Measurements from ENCODE around the gene OPTN. TPM values are rescaled to one million over a fixed set of nuclear protein-coding genes. Genes with fewer than 3 reads are reported as not detected.

The OPTN gene
- total and polyA plus RNA-seq, 2 of the 8 experiments (the other 6 are each of a cell fraction or from before 2014, with no cell fraction given), result 4.8 to 20.1 TPM

DNA sequence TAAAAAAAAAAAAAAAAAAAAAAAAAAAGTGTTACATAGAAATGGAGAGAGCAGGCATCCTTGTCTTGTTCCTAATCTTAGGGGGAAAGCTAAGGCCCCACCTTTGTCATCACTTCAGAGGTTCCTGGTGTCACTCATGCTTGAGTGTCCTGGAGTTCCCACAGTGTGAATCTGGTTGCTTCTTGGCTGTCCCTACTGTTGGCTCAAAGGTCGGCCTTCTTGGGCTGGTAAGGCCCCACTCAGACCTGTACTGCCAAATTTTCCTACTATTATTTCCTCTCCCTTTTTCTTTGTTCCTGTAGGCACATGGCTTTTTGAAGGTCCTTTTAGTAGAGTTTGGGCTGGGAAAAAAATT lies 21.5 kb downstream of the OPTN start:
- Histone ChIP-seq H3K56ac (replicated peaks; ENCODE audit: insufficient read length, low read depth, low read length) (no peak overlapping the region), H3K4me2 (ENCODE audit: insufficient read depth in 1 of 2, low read depth in 2 of 2, low read length in 2 of 2) (no peak overlapping the region), H3K14ac (ENCODE audit: insufficient read length) (no peak overlapping the region), H3K79me1 (ENCODE audit: low read depth, low read length) (no peaks in the 10 kb centered on the region), H2BK15ac (ENCODE audit: low read length) (no peak overlapping the region), H2BK20ac (ENCODE audit: low read length) (no peak overlapping the region), H3K18ac (ENCODE audit: extremely low read depth, low read length) (no peak overlapping the region), H3K9ac (replicated peaks in 1 of 4; ENCODE audit: extremely low read depth in 1 of 4, low read depth in 3 of 4, low read length in 3 of 4) (no peak overlapping the region), H4K8ac (ENCODE audit: extremely low read depth, insufficient read depth, low read length) (no peak overlapping the region), H3K4me1 (replicated peaks in 1 of 4; ENCODE audit: control insufficient read depth in 3 of 4, insufficient read depth in 4 of 4, low read length in 3 of 4) (no peaks in the 10 kb centered on the region), H3K27ac (ENCODE audit: low read depth, low read length) (no peak overlapping the region), H2AFZ (ENCODE audit: low read length) (no peak overlapping the region), H3K23me2 (ENCODE audit: low read depth, low read length) (no peaks in the 10 kb centered on the region), H4K91ac (replicated peaks; ENCODE audit: insufficient read length, low read length) (no peak overlapping the region), H2BK12ac (ENCODE audit: low read depth, low read length) (no peak overlapping the region), H3K4ac (replicated peaks; ENCODE audit: insufficient read length, low read depth, low read length) (no peak overlapping the region), H3K36me3 (ENCODE audit: control insufficient read depth in 2 of 4, insufficient read depth in 4 of 4, low read length in 3 of 4) (peaks cover 7 to 19% (median 11%) of the 10 kb centered on the region in 4 experiments; a peak in 6 of 8 replicates), H3K9me3 (ENCODE audit: insufficient read depth in 2 of 2, low read depth in 1 of 2, low read length in 1 of 2) (no peaks in the 10 kb centered on the region), H2AK5ac (ENCODE audit: low read depth, low read length) (no peak overlapping the region), H3K79me2 (ENCODE audit: control insufficient read depth in 1 of 2, insufficient read depth in 2 of 2, low read length in 2 of 2) (no peaks in the 10 kb centered on the region), H4K5ac (ENCODE audit: insufficient read length, low read depth, low read length) (no peak overlapping the region), H2BK5ac (ENCODE audit: low read depth, low read length) (no peak overlapping the region), H3K23ac (ENCODE audit: insufficient read length) (no peak overlapping the region), H3K4me3 (ENCODE audit: extremely low read depth in 1 of 4, insufficient read depth in 2 of 4, low read depth in 3 of 4, low read length in 4 of 4) (no peak overlapping the region), H3K27me3 (replicated peaks in 1 of 4; ENCODE audit: control insufficient read depth in 3 of 4, extremely low read depth in 1 of 4, insufficient read depth in 3 of 4, low read length in 3 of 4) (no peaks in the 10 kb centered on the region), H2BK120ac (replicated peaks; ENCODE audit: low read depth, low read length) (no peak overlapping the region), H4K20me1 (replicated peaks in 1 of 2; ENCODE audit: control insufficient read depth in 1 of 2, insufficient read depth in 2 of 2, low read length in 2 of 2) (no peaks in the 10 kb centered on the region)
- DNase-seq (ENCODE audit: low read depth in 1 of 2, low spot score in 2 of 2) (no peak), FAIRE-seq (no peak)
- WGBS, 2 experiments (ENCODE audit: extremely low coverage in 1 of 2, insufficient coverage in 1 of 2, insufficient read length in 1 of 2, insufficient replicate concordance in 2 of 2, low coverage in 1 of 2, low lambda C conversion rate in 2 of 2, missing lambda C conversion rate in 1 of 2), result 85% methylated on average over 1 of the region's 1 CpG; no CpG with 5 or more reads in 1 of the 2 experiments
- TF ChIP-seq, protein P1, sequence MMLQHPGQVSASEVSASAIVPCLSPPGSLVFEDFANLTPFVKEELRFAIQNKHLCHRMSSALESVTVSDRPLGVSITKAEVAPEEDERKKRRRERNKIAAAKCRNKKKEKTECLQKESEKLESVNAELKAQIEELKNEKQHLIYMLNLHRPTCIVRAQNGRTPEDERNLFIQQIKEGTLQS (IDR thresholded peaks at IDR 0.05; ENCODE audit: insufficient read depth, low read depth, low read length), result no peak
- TF ChIP-seq HDAC2 (IDR thresholded peaks at IDR 0.05; ENCODE audit: borderline replicate concordance in 1 of 2, low read depth in 2 of 2, low read length in 2 of 2) (no peak), TAF7 (optimal IDR thresholded peaks at IDR 0.05; ENCODE audit: borderline replicate concordance, low read depth, low read length) (no peak), CREB1 (IDR thresholded peaks at IDR 0.05) (no peak), KDM4A (IDR thresholded peaks at IDR 0.05; ENCODE audit: low read depth, low read length, severe bottlenecking) (no peak), PHF8 (conservative IDR thresholded peaks at IDR 0.05; ENCODE audit: low read depth, low read length) (no peak), ASH2L (IDR thresholded peaks at IDR 0.05; ENCODE audit: low read length) (no peak), TCF12 (IDR thresholded peaks at IDR 0.05; ENCODE audit: low read depth, low read length) (no peak), SAP30 (IDR thresholded peaks at IDR 0.05; ENCODE audit: insufficient read depth, insufficient replicate concordance, low read length) (no peak), GABPA (IDR thresholded peaks at IDR 0.05; ENCODE audit: borderline replicate concordance, insufficient read depth, low read length) (no peak), YY1 (IDR thresholded peaks at IDR 0.05; ENCODE audit: low read depth, low read length) (no peak), NRF1 (IDR thresholded peaks at IDR 0.05; ENCODE audit: low read depth, low read length) (no peak)
- CTCF ChIA-PET (ENCODE audit: partially characterized antibody), result no interaction called here
- POLR2A ChIA-PET (ENCODE audit: partially characterized antibody), result interaction anchor here (0.6 kb wide), 1 partner anchor 91 kb away, joined by 3 read pairs; no protein-coding TSS in a partner anchor

Data from H1 (cell line).